GM21786 (cell line): Measurements from ENCODE around the gene WWOX.
A peak's percentile ranks its signal among the peaks of the same experiment; 100 is the strongest.

Experiments
- ATAC-seq: cut with Tn5 transposase; IDR thresholded peaks from one replicate; pipeline ENCODE4 v1.9.1; 2021; ENCODE audit not compliant: unreplicated experiment

WWOX gene

GRCh38 chr16:78745108-78746019, 645.9 kb downstream of the WWOX start:
- no peak for ATAC-seq

GRCh38 chr16:78746718-78747117, 647.3 kb downstream of the WWOX start:
- ATAC-seq = no peak

- no peak for ATAC-seq
These were observed 648.9 kb downstream of the WWOX start for GRCh38 chr16:78748220-78748929.

GRCh38 chr16:78749745-78750268, 650.4 kb downstream of the WWOX start:
- ATAC-seq = peak; percentile 84

GRCh38 chr16:78750611-78751010, 651.2 kb downstream of the WWOX start:
- ATAC-seq = no peak

GRCh38 chr16:78751601-78752000, 652.1 kb downstream of the WWOX start:
- ATAC-seq = no peak

GRCh38 chr16:78754713-78755112, 655.3 kb downstream of the WWOX start:
- no peak for ATAC-seq

- no peak for ATAC-seq
These were observed 656.6 kb downstream of the WWOX start for GRCh38 chr16:78755751-78756661.

GRCh38 chr16:78759596-78759995, 660.1 kb downstream of the WWOX start:
- no peak for ATAC-seq

- ATAC-seq = no peak
These were observed 661.2 kb downstream of the WWOX start for GRCh38 chr16:78760611-78761010.

GRCh38 chr16:78761427-78761826, 662.0 kb downstream of the WWOX start:
- peak; percentile 83 for ATAC-seq

GRCh38 chr16:78762222-78762621, 662.8 kb downstream of the WWOX start:
- peak; percentile 47 for ATAC-seq

- no peak for ATAC-seq
These were observed 664.5 kb downstream of the WWOX start for GRCh38 chr16:78763821-78764440.

GRCh38 chr16:78764478-78764877, 665.0 kb downstream of the WWOX start:
- ATAC-seq = no peak

GRCh38 chr16:78768226-78768625, 668.8 kb downstream of the WWOX start:
- no peak for ATAC-seq

- no peak for ATAC-seq
These were observed 669.3 kb downstream of the WWOX start for GRCh38 chr16:78768718-78769117.

- peak; percentile 81 for ATAC-seq
These were observed 671.1 kb downstream of the WWOX start for GRCh38 chr16:78770353-78771091.

- no peak for ATAC-seq
These were observed 673.8 kb downstream of the WWOX start for GRCh38 chr16:78773291-78773702.

- ATAC-seq = no peak
These were observed 674.3 kb downstream of the WWOX start for GRCh38 chr16:78773706-78774105.

GRCh38 chr16:78775161-78775561, 675.7 kb downstream of the WWOX start:
- ATAC-seq = no peak
